Naive thymus-derived CD4-positive, alpha-beta T cell (primary cell): ENCODE measurements around the gene SEMA6D. TPM values are rescaled to one million over a fixed set of nuclear protein-coding genes. Genes with fewer than 3 reads are reported as not detected.

Experiments used
- ATAC-seq: fragments of 150-1000 bp; cut with Tn5 transposase; 2 replicates; pipeline ENCODE4 v1.10.0; 2021; ENCODE audit warnings: mild to moderate bottlenecking, moderate library complexity
- CTCF ChIA-PET: fragments of 350-600 bp; sonication (Branson Sonifier 250); formaldehyde crosslinking; loops from one replicate; lab custom pipeline; 2021; ENCODE audit warnings: antibody characterized with exemption; lab: Charles Lee
- POLR2A ChIA-PET: fragments of 350-600 bp; sonication (Branson Sonifier 250); formaldehyde crosslinking; loops from one replicate; lab custom pipeline; 2021; ENCODE audit warnings: antibody characterized with exemption, inconsistent platforms; lab: Charles Lee
- DNase-seq, 9 donors: peaks; one replicate each; pipeline versions ENCODE4 v3.0.0 to v3.0.0-alpha.2; 2020 to 2022; ENCODE audit warnings: mixed read lengths in 1 of 9
- H3K27ac ChIP-seq: one replicate; pipeline ENCODE4 v1.7.0; 2013; ENCODE audit warnings: mild to moderate bottlenecking, low read depth, low read length, moderate library complexity
- H3K27me3 ChIP-seq, 2 donors: one replicate each; pipeline ENCODE4 v1.7.0; 2013; ENCODE audit warnings: low read length in 2 of 2, mild to moderate bottlenecking in 2 of 2, moderate library complexity in 2 of 2; ENCODE audit not compliant: control insufficient read depth in 2 of 2, insufficient read depth in 2 of 2
- H3K36me3 ChIP-seq, 3 experiments: 1 replicate in 2 of 3; 2 replicates in 1 of 3; pipeline ENCODE4 v1.7.0; 2013; ENCODE audit warnings: low read length in 3 of 3, mild to moderate bottlenecking in 3 of 3, moderate library complexity in 1 of 3; ENCODE audit not compliant: insufficient read depth in 3 of 3, control insufficient read depth in 2 of 3
- H3K4me1 ChIP-seq, 2 donors: one replicate each; pipeline ENCODE4 v1.7.0; 2013; ENCODE audit warnings: low read length in 2 of 2, mild to moderate bottlenecking in 2 of 2, moderate library complexity in 1 of 2; ENCODE audit not compliant: control insufficient read depth in 2 of 2, insufficient read depth in 2 of 2
- H3K4me3 ChIP-seq: 2 replicates; pipeline ENCODE4 v1.7.0; 2013; ENCODE audit warnings: mild to moderate bottlenecking, low read length
- H3K9me3 ChIP-seq, 3 experiments: 1 replicate in 2 of 3; 2 replicates in 1 of 3; pipeline ENCODE4 v1.7.0; 2013; ENCODE audit warnings: low read length in 3 of 3; ENCODE audit not compliant: control insufficient read depth in 2 of 3
- H3K27ac Mint-ChIP-seq, 9 donors: one replicate each; pipeline ENCODE4 v1.8.0; 2020 to 2022; ENCODE audit warnings: mixed read lengths in 9 of 9, mild to moderate bottlenecking in 8 of 9, moderate library complexity in 5 of 9, inconsistent platforms in 2 of 9
- H3K27me3 Mint-ChIP-seq, 5 donors: one replicate each; pipeline ENCODE4 v1.8.0; 2021 to 2022; ENCODE audit warnings: mixed read lengths in 5 of 5, mild to moderate bottlenecking in 1 of 5
- H3K36me3 Mint-ChIP-seq, 5 donors: one replicate each; pipeline ENCODE4 v1.8.0; 2020 to 2022; ENCODE audit warnings: mixed read lengths in 5 of 5, mild to moderate bottlenecking in 3 of 5, inconsistent platforms in 1 of 5
- H3K4me1 Mint-ChIP-seq, 7 donors: one replicate each; pipeline ENCODE4 v1.8.0; 2020 to 2022; ENCODE audit warnings: mixed read lengths in 7 of 7, mild to moderate bottlenecking in 3 of 7, inconsistent platforms in 1 of 7
- H3K4me3 Mint-ChIP-seq, 10 donors: one replicate each; pipeline ENCODE4 v1.8.0; 2020 to 2022; ENCODE audit warnings: mild to moderate bottlenecking in 10 of 10, mixed read lengths in 10 of 10, moderate library complexity in 6 of 10, inconsistent platforms in 2 of 10
- H3K9me3 Mint-ChIP-seq, 11 donors: one replicate each; pipeline ENCODE4 v1.8.0; 2020 to 2022; ENCODE audit warnings: mixed read lengths in 11 of 11, mild to moderate bottlenecking in 4 of 11, inconsistent platforms in 1 of 11, moderate library complexity in 1 of 11
- intact Hi-C, 2 donors: fragments of 100-400 bp; cut with micrococcal nuclease; formaldehyde crosslinking; loops; one replicate each; pipeline ENCODE4 v1.15.1; 2023
- polyA plus RNA-seq, 2 donors: library from polyadenylated mRNA; unstranded; fragments of 300-500 nt; fragmentation: Illumina TruSeq; gene quantifications; one replicate each; pipeline ENCODE4 v1.2.3, GENCODE V29; 2021
- total RNA-seq, 6 experiments: library from RNA in 5 of 6; stranded (reverse) in 5 of 6; gene quantifications; 1 replicate in 5 of 6; 2 replicates in 1 of 6; pipeline ENCODE4 v1.2.3 and lab custom pipeline; 2021 to 2026

SEMA6D gene
- not detected for total RNA-seq
- not detected for polyA plus RNA-seq
- not detected for total RNA-seq (lab: John Stamatoyannopoulos, UW)

GRCh38 chr15:47717036-47717612, at the start of gene SEMA6D:
TSS of gene SEMA6D (plus strand) at chr15:47717505. CDS start at chr15:47759799, 42,294 bp downstream.
- Mint-ChIP-seq H3K27ac (peak within 1 kb of the TSS in 1 of 9 donors; percentile 5), H3K4me1 (peaks cover 0 to 12% (median 5%) of the 10 kb centered on the region in 7 donors)
- CTCF ChIA-PET, result no interaction called here

GRCh38 chr15:47669221-47669620, 48.1 kb upstream of the SEMA6D start:
- H3K4me1 Mint-ChIP-seq, result peaks cover 0 to 3% (median 0%) of the 10 kb centered on the region in 7 donors

More at GRCh38 chr15:47717036-47717612, at the start of gene SEMA6D:
- no peaks in the 10 kb centered on the region for H3K36me3 Mint-ChIP-seq
- Histone ChIP-seq H3K4me1 (no peaks in the 10 kb centered on the region), H3K36me3 (no peaks in the 10 kb centered on the region), H3K9me3 (no peaks in the 10 kb centered on the region), H3K27me3 (peaks cover 0 to 6% of the 10 kb centered on the region in 2 donors), H3K27ac (no peak within 1 kb of the TSS), H3K4me3 (no peak within 1 kb of the TSS)
- intact Hi-C loops, result no loop called here
- H3K27me3 Mint-ChIP-seq, result peaks cover 57 to 69% (median 61%) of the 10 kb centered on the region in 5 donors
- DNase-seq (no peak), ATAC-seq (peak; percentile 26)
- H3K9me3 Mint-ChIP-seq, result peaks cover 0 to 5% (median 0%) of the 10 kb centered on the region in 11 donors
- H3K4me3 Mint-ChIP-seq, result peak within 1 kb of the TSS in 3 of 10 donors; percentile 21 to 62 (median 38)
- POLR2A ChIA-PET, result no interaction called here

GRCh38 chr15:47670365-47670764, 46.9 kb upstream of the SEMA6D start:
- Mint-ChIP-seq H3K27ac (no peak overlapping the region), H3K4me3 (no peak overlapping the region), H3K9me3 (peaks cover 0 to 7% (median 0%) of the 10 kb centered on the region in 11 donors), H3K36me3 (no peaks in the 10 kb centered on the region), H3K27me3 (peaks cover 0 to 20% (median 11%) of the 10 kb centered on the region in 5 donors), H3K4me1 (peaks cover 0 to 3% (median 0%) of the 10 kb centered on the region in 7 donors)
- Histone ChIP-seq H3K4me1 (no peaks in the 10 kb centered on the region), H3K27ac (no peak overlapping the region), H3K9me3 (no peaks in the 10 kb centered on the region), H3K4me3 (no peak overlapping the region), H3K36me3 (no peaks in the 10 kb centered on the region), H3K27me3 (no peaks in the 10 kb centered on the region)
- POLR2A ChIA-PET, result no interaction called here
- DNase-seq, result no peak
- CTCF ChIA-PET, result no interaction called here
- no peak for ATAC-seq
- intact Hi-C loops, result no loop called here

More at GRCh38 chr15:47669221-47669620, 48.1 kb upstream of the SEMA6D start:
- H3K36me3 Mint-ChIP-seq, result no peaks in the 10 kb centered on the region
- Histone ChIP-seq H3K4me3 (no peak overlapping the region), H3K9me3 (no peaks in the 10 kb centered on the region), H3K27ac (no peak overlapping the region), H3K36me3 (no peaks in the 10 kb centered on the region), H3K4me1 (no peaks in the 10 kb centered on the region), H3K27me3 (no peaks in the 10 kb centered on the region)
- peaks cover 0 to 7% (median 0%) of the 10 kb centered on the region in 11 donors for H3K9me3 Mint-ChIP-seq
- CTCF ChIA-PET, result no interaction called here
- H3K27ac Mint-ChIP-seq, result no peak overlapping the region
- POLR2A ChIA-PET, result no interaction called here
- peaks cover 0 to 15% (median 13%) of the 10 kb centered on the region in 5 donors for H3K27me3 Mint-ChIP-seq
- intact Hi-C loops, result no loop called here
- no peak overlapping the region for H3K4me3 Mint-ChIP-seq
- DNase-seq, result no peak
- no peak for ATAC-seq

GRCh38 chr15:47673232-47673761, 44.0 kb upstream of the SEMA6D start:
- no peak overlapping the region for H3K4me3 Mint-ChIP-seq
- peaks cover 0 to 3% (median 0%) of the 10 kb centered on the region in 7 donors for H3K4me1 Mint-ChIP-seq
- H3K27ac ChIP-seq, result no peak overlapping the region
- peaks cover 0 to 8% (median 2%) of the 10 kb centered on the region in 11 donors for H3K9me3 Mint-ChIP-seq
- H3K36me3 ChIP-seq, result no peaks in the 10 kb centered on the region
- intact Hi-C loops, result no loop called here
- ChIA-PET CTCF (no interaction called here), POLR2A (no interaction called here)
- DNase-seq (no peak), ATAC-seq (no peak)
- no peaks in the 10 kb centered on the region for H3K36me3 Mint-ChIP-seq
- H3K27ac Mint-ChIP-seq, result no peak overlapping the region
- H3K27me3 Mint-ChIP-seq, result peaks cover 0 to 16% (median 13%) of the 10 kb centered on the region in 5 donors
- H3K4me3 ChIP-seq, result no peak overlapping the region
- no peaks in the 10 kb centered on the region for H3K4me1 ChIP-seq
- no peaks in the 10 kb centered on the region for H3K9me3 ChIP-seq
- H3K27me3 ChIP-seq, result no peaks in the 10 kb centered on the region

- no peak for DNase-seq
- Mint-ChIP-seq H3K27me3 (peaks cover 0 to 16% (median 12%) of the 10 kb centered on the region in 5 donors), H3K27ac (no peak overlapping the region), H3K4me3 (no peak overlapping the region), H3K4me1 (peaks cover 0 to 3% (median 0%) of the 10 kb centered on the region in 7 donors), H3K36me3 (no peaks in the 10 kb centered on the region), H3K9me3 (peaks cover 0 to 5% (median 2%) of the 10 kb centered on the region in 11 donors)
- Histone ChIP-seq H3K9me3 (no peaks in the 10 kb centered on the region), H3K36me3 (no peaks in the 10 kb centered on the region), H3K4me3 (no peak overlapping the region), H3K27ac (no peak overlapping the region), H3K27me3 (no peaks in the 10 kb centered on the region), H3K4me1 (no peaks in the 10 kb centered on the region)
- intact Hi-C loops, result no loop called here
- CTCF ChIA-PET, result no interaction called here
- ATAC-seq, result no peak
- POLR2A ChIA-PET, result no interaction called here
Measured at GRCh38 chr15:47674586-47675232, 42.6 kb upstream of the SEMA6D start.

GRCh38 chr15:47675735-47676134, 41.6 kb upstream of the SEMA6D start:
- ChIA-PET CTCF (no interaction called here), POLR2A (no interaction called here)
- Histone ChIP-seq H3K4me3 (no peak overlapping the region), H3K4me1 (no peaks in the 10 kb centered on the region), H3K9me3 (no peaks in the 10 kb centered on the region), H3K27me3 (no peaks in the 10 kb centered on the region), H3K27ac (no peak overlapping the region), H3K36me3 (no peaks in the 10 kb centered on the region)
- peaks cover 0 to 3% (median 0%) of the 10 kb centered on the region in 7 donors for H3K4me1 Mint-ChIP-seq
- no peak overlapping the region for H3K4me3 Mint-ChIP-seq
- H3K27me3 Mint-ChIP-seq, result peaks cover 0 to 14% (median 12%) of the 10 kb centered on the region in 5 donors
- ATAC-seq (no peak), DNase-seq (no peak)
- H3K36me3 Mint-ChIP-seq, result no peaks in the 10 kb centered on the region
- H3K27ac Mint-ChIP-seq, result no peak overlapping the region
- intact Hi-C loops, result no loop called here
- peaks cover 0 to 5% (median 0%) of the 10 kb centered on the region in 11 donors for H3K9me3 Mint-ChIP-seq
